Measurements from ENCODE around the gene CLEC20A.
"Not testable (repeated sequence)": the region's sequence is repeated elsewhere in the genome, so short reads cannot be mapped to it uniquely, and the experiment has no call there.

DNA sequence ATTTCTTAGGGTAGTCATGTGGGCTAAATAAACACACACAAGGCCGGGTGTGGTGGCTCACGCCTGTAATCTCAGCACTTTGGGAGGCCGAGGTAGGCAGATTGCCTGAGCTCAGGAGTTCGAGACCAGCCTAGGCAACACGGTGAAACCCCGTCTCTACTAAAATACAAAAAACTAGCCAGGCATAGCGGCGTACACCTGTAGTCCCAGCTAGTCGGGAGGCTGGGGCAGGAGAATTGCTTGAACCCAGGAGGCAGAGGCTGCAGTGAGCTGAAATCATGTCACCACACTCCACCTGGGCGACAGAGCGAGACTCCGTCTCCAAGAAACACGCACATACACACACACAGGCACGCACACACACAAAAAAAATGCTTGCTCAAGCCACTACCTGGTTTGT is 6.6 kb upstream of the CLEC20A start:
- TF ChIP-seq, protein P1, sequence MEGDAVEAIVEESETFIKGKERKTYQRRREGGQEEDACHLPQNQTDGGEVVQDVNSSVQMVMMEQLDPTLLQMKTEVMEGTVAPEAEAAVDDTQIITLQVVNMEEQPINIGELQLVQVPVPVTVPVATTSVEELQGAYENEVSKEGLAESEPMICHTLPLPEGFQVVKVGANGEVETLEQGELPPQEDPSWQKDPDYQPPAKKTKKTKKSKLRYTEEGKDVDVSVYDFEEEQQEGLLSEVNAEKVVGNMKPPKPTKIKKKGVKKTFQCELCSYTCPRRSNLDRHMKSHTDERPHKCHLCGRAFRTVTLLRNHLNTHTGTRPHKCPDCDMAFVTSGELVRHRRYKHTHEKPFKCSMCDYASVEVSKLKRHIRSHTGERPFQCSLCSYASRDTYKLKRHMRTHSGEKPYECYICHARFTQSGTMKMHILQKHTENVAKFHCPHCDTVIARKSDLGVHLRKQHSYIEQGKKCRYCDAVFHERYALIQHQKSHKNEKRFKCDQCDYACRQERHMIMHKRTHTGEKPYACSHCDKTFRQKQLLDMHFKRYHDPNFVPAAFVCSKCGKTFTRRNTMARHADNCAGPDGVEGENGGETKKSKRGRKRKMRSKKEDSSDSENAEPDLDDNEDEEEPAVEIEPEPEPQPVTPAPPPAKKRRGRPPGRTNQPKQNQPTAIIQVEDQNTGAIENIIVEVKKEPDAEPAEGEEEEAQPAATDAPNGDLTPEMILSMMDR (IDR thresholded peaks at IDR 0.05) = not testable (repeated sequence)
- TF ChIP-seq POLR2A (IDR thresholded peaks at IDR 0.05) = not testable (repeated sequence)
